IMR-90 (cell line): Measurements from ENCODE around the gene CACNA1G. TPM values are rescaled to one million over a fixed set of nuclear protein-coding genes. Genes with fewer than 3 reads are reported as not detected.

ENCODE experiments used
- ATAC-seq: fragments of 200-7000 bp; cut with Tn5 transposase; 2 replicates; pipeline ENCODE4 v1.9.1; 2020; ENCODE audit warnings: low read depth, mild to moderate bottlenecking, moderate library complexity
- BruUV-seq: library from RNA; stranded (reverse); fragments of 400-500 nt; replicated peaks from 2 replicates; lab custom pipeline; 2021; lab: Mats Ljungman, UMichigan
- CTCF ChIA-PET: fragments of 300-600 bp; formaldehyde crosslinking; extraction: SDS; loops from one replicate; lab custom pipeline; 2021; ENCODE audit warnings: antibody characterized with exemption; lab: Yijun Ruan, JAX
- POLR2A ChIA-PET: fragments of 300-600 bp; sonication (Branson Sonifier 250); formaldehyde crosslinking; loops from one replicate; lab custom pipeline; 2022; ENCODE audit warnings: antibody characterized with exemption; ENCODE audit not compliant: unreplicated experiment; lab: Charles Lee
- DNase-seq: peaks from one replicate; pipeline ENCODE4 v3.0.0; 2013
- H2AFZ ChIP-seq: replicated peaks from 2 replicates; pipeline ENCODE3; 2013; ENCODE audit warnings: low read length, mild to moderate bottlenecking; ENCODE audit not compliant: poor library complexity
- H2AK5ac ChIP-seq: 2 replicates; pipeline ENCODE4 v1.6.1; 2013; ENCODE audit warnings: low read depth, low read length, inconsistent platforms
- H2AK9ac ChIP-seq: replicated peaks from 2 replicates; pipeline ENCODE3; 2013; ENCODE audit warnings: mild to moderate bottlenecking, low read depth, low read length, moderate library complexity; ENCODE audit not compliant: poor library complexity
- H2BK120ac ChIP-seq: 2 replicates; pipeline ENCODE4 v1.6.1; 2013; ENCODE audit warnings: low read depth, low read length, inconsistent platforms
- H2BK15ac ChIP-seq: 3 replicates; pipeline ENCODE4 v1.6.1; 2013; ENCODE audit warnings: low read depth, low read length, inconsistent platforms
- H2BK20ac ChIP-seq: 2 replicates; pipeline ENCODE4 v1.6.1; 2013; ENCODE audit warnings: low read depth, mild to moderate bottlenecking, inconsistent platforms, low read length, moderate library complexity
- H2BK5ac ChIP-seq: 2 replicates; pipeline ENCODE4 v1.6.1; 2013; ENCODE audit warnings: mild to moderate bottlenecking, low read depth, low read length, inconsistent platforms; ENCODE audit not compliant: poor library complexity, severe bottlenecking
- H3K14ac ChIP-seq: replicated peaks from 2 replicates; pipeline ENCODE4 v1.6.1; 2013; ENCODE audit warnings: low read depth, low read length, inconsistent platforms
- H3K18ac ChIP-seq: 2 replicates; pipeline ENCODE4 v1.6.1; 2013; ENCODE audit warnings: low read depth, low read length, control low read depth
- H3K23ac ChIP-seq: 2 replicates; pipeline ENCODE4 v1.6.1; 2013; ENCODE audit warnings: low read depth, low read length, inconsistent platforms
- H3K27ac ChIP-seq: 2 replicates; pipeline ENCODE4 v1.5.1; 2013; ENCODE audit warnings: mild to moderate bottlenecking, control low read depth, low read length; ENCODE audit not compliant: insufficient read depth
- H3K27me3 ChIP-seq: 2 replicates; pipeline ENCODE4 v1.6.1; 2013; ENCODE audit warnings: low read length; ENCODE audit not compliant: control insufficient read depth, insufficient read depth
- H3K36me3 ChIP-seq: 2 replicates; pipeline ENCODE4 v1.6.1; 2013; ENCODE audit warnings: low read length, mixed read lengths; ENCODE audit not compliant: control insufficient read depth, insufficient read depth
- H3K4ac ChIP-seq: 2 replicates; pipeline ENCODE4 v1.6.1; 2013; ENCODE audit warnings: low read depth, low read length, inconsistent platforms
- H3K4me1 ChIP-seq: 2 replicates; pipeline ENCODE4 v1.6.1; 2013; ENCODE audit warnings: low read length, mixed read lengths; ENCODE audit not compliant: control insufficient read depth, insufficient read depth
- H3K4me2 ChIP-seq: 2 replicates; pipeline ENCODE4 v1.6.1; 2013; ENCODE audit warnings: low read depth, mild to moderate bottlenecking, control low read depth, low read length, moderate library complexity
- H3K4me3 ChIP-seq: 2 replicates; pipeline ENCODE4 v1.5.1; 2013; ENCODE audit warnings: low read depth, mild to moderate bottlenecking, control low read depth, low read length, moderate library complexity; ENCODE audit not compliant: insufficient read depth
- H3K56ac ChIP-seq: 2 replicates; pipeline ENCODE4 v1.6.1; 2013; ENCODE audit warnings: low read length, inconsistent platforms; ENCODE audit not compliant: insufficient read depth; ENCODE audit errors: extremely low read depth
- H3K79me1 ChIP-seq, 2 experiments: 2 replicates each; pipeline ENCODE4 v1.6.1; 2013; ENCODE audit warnings: low read length in 2 of 2, inconsistent platforms in 1 of 2, low read depth in 1 of 2
- H3K9ac ChIP-seq: 2 replicates; pipeline ENCODE4 v1.6.1; 2013; ENCODE audit warnings: low read depth, low read length, control low read depth
- H3K9me1 ChIP-seq: 2 replicates; pipeline ENCODE4 v1.6.1; 2013; ENCODE audit warnings: low read length, inconsistent platforms; ENCODE audit not compliant: insufficient read depth
- H3K9me3 ChIP-seq: 2 replicates; pipeline ENCODE4 v1.6.1; 2013; ENCODE audit warnings: low read length; ENCODE audit not compliant: control insufficient read depth, insufficient read depth
- H4K20me1 ChIP-seq: 2 replicates; pipeline ENCODE4 v1.6.1; 2013; ENCODE audit warnings: low read length, inconsistent platforms; ENCODE audit not compliant: insufficient read depth
- H4K5ac ChIP-seq: 2 replicates; pipeline ENCODE4 v1.6.1; 2013; ENCODE audit warnings: mild to moderate bottlenecking, low read depth, low read length, control low read depth
- H4K8ac ChIP-seq, 2 experiments: 2 replicates each; pipeline ENCODE4 v1.6.1; 2013; ENCODE audit warnings: low read depth in 2 of 2, low read length in 2 of 2, control low read depth in 1 of 2, inconsistent platforms in 1 of 2
- H4K91ac ChIP-seq: 2 replicates; pipeline ENCODE4 v1.6.1; 2013; ENCODE audit warnings: low read depth, low read length, inconsistent platforms; ENCODE audit not compliant: insufficient read depth
- BHLHE40 ChIP-seq: fragments of 150-350 bp; IDR thresholded peaks from 2 replicates; pipeline ENCODE4 v1.6.1; 2016; ENCODE audit warnings: mild to moderate bottlenecking, low read depth, low read length
- CTCF ChIP-seq: conservative IDR thresholded peaks from 2 replicates; pipeline ENCODE4 v1.5.1; 2012; ENCODE audit warnings: mild to moderate bottlenecking, low read depth, low read length, improper control_type of control experiment
- MXI1 ChIP-seq: IDR thresholded peaks from 2 replicates; pipeline ENCODE4 v1.6.1; 2012; ENCODE audit warnings: low read depth, mild to moderate bottlenecking, low read length, moderate library complexity, borderline replicate concordance
- RFX5 ChIP-seq: IDR thresholded peaks from 2 replicates; pipeline ENCODE4 v1.8.0; 2012; ENCODE audit warnings: low read depth, mild to moderate bottlenecking, low read length, moderate library complexity
- SMC3 ChIP-seq: fragments of 150-350 bp; IDR thresholded peaks from 2 replicates; pipeline ENCODE4 v1.6.1; 2016; ENCODE audit warnings: low read depth, mild to moderate bottlenecking, antibody characterized with exemption, low read length, moderate library complexity
- WGBS, 2 experiments: methylation state at CpG; one replicate each; pipeline versions ENCODE4 v1.1.5 to v1.1.7; 2013; ENCODE audit warnings: missing lambda C conversion rate in 2 of 2; ENCODE audit not compliant: insufficient read length in 1 of 2; ENCODE audit errors: extremely low coverage in 2 of 2; 5-methylcytosine and 5-hydroxymethylcytosine counted together
- dilution Hi-C: fragments of 300-500 bp; cut with HindIII; formaldehyde crosslinking; loops from one replicate; pipeline ENCODE4 v1.14.3; 2018; ENCODE audit warnings: low sequenced_read_pairs; ENCODE audit not compliant: unreplicated experiment
- in situ Hi-C: fragments of 300-500 bp; cut with MboI; formaldehyde crosslinking; loops from 3 replicates; pipeline ENCODE4 v1.14.3; 2019; ENCODE audit warnings: low sequenced_read_pairs, inconsistent platforms, mixed read lengths
- intact Hi-C: fragments of 100-400 bp; cut with micrococcal nuclease; formaldehyde crosslinking; loops from 2 replicates; pipeline ENCODE4 v1.10.0; 2022
- polyA plus RNA-seq, 3 experiments: library from polyadenylated mRNA; depleted of rRNA; stranded (reverse); fragments of >200 nt; gene quantifications; 2 replicates each; pipeline ENCODE4 v1.2.3, GENCODE V29; 2012; ENCODE audit warnings: low replicate concordance in 1 of 3
- total RNA-seq: library from RNA; depleted of rRNA; stranded (reverse); fragments of >200 nt; gene quantifications from 2 replicates; pipeline ENCODE4 v1.2.3, GENCODE V29; 2012

The CACNA1G gene
- total and polyA plus RNA-seq, 2 of the 4 experiments (the other 2 are of a cell fraction): under 0.01 to 0.03 TPM

- in situ Hi-C loops (loop anchor here (5.0 kb wide), 1 partner anchor 41 kb away; no protein-coding TSS in a partner anchor), dilution Hi-C loops (no loop called here), intact Hi-C loops (loop anchor here (2.0 kb wide), 1 partner anchor 85 kb away; no protein-coding TSS in a partner anchor)
- H3K9me1 ChIP-seq: peaks cover 38% of the 10 kb centered on the region
- H3K4me3 ChIP-seq: no peak overlapping the region
- ATAC-seq (no peak), DNase-seq (no peak)
- no peak overlapping the region; a peak in 1 of 4 replicates for H4K8ac ChIP-seq
- peak overlapping the region; percentile 73 for H4K91ac ChIP-seq
- peak overlapping the region; percentile 98 for H2BK120ac ChIP-seq
- no peak overlapping the region for H3K56ac ChIP-seq
- peak overlapping the region; percentile 93 for H3K4ac ChIP-seq
- no peak overlapping the region for H4K5ac ChIP-seq
- H3K27ac ChIP-seq: no peak overlapping the region
- H2AK9ac ChIP-seq: peak overlapping the region; percentile 31
- H3K23ac ChIP-seq: peak overlapping the region; percentile 44; the same call in 1 of the 2 replicates
- no peak overlapping the region for H2BK5ac ChIP-seq
- peak overlapping the region; percentile 50; the same call in 1 of the 2 replicates for H3K14ac ChIP-seq
- H3K9me3 ChIP-seq: no peaks in the 10 kb centered on the region
- peak overlapping the region; percentile 12; the same call in 1 of the 2 replicates for H3K4me2 ChIP-seq
- TF ChIP-seq BHLHE40 (no peak), MXI1 (no peak), SMC3 (no peak), CTCF (no peak), RFX5 (no peak)
- 100% methylated on average over 5 of the region's 9 CpGs; no CpG with 5 or more reads in 1 of the 2 experiments for whole genome bisulfite sequencing, 2 experiments
- peak overlapping the region; percentile 49 for H2AFZ ChIP-seq
- H2BK15ac ChIP-seq: peak overlapping the region; percentile 97; the same call in 1 of the 3 replicates
- H2BK20ac ChIP-seq: peak overlapping the region; percentile 84
- no peak overlapping the region for H3K9ac ChIP-seq
- peaks cover 5 to 47% of the 10 kb centered on the region in 2 experiments; a peak in 3 of 4 replicates for H3K79me1 ChIP-seq
- H3K4me1 ChIP-seq: peaks cover 38% of the 10 kb centered on the region
- peak overlapping the region; percentile 99 for H2AK5ac ChIP-seq
- no TSS peak for BruUV-seq
- no peaks in the 10 kb centered on the region for H3K36me3 ChIP-seq
- ChIA-PET CTCF (interaction anchor here (1.7 kb wide), 1 partner anchor 8 kb away, joined by 4 read pairs; no protein-coding TSS in a partner anchor), POLR2A (no interaction called here)
- no peak overlapping the region for H3K18ac ChIP-seq
- peaks cover 5% of the 10 kb centered on the region; the same call in 1 of the 2 replicates for H3K27me3 ChIP-seq
- H4K20me1 ChIP-seq: peaks cover 11% of the 10 kb centered on the region
Measured at GRCh38 chr17:50635982-50636803, 75.7 kb downstream of the CACNA1G start.
